NCI-H1417 treated with DMSO at 0.1 percent for 48 hours (cell line): ENCODE measurements around the gene BSND.

Experiments used
- DNase-seq: peaks from one replicate; lab custom pipeline; 2025; lab: John Stamatoyannopoulos, UW

BSND gene

DNA sequence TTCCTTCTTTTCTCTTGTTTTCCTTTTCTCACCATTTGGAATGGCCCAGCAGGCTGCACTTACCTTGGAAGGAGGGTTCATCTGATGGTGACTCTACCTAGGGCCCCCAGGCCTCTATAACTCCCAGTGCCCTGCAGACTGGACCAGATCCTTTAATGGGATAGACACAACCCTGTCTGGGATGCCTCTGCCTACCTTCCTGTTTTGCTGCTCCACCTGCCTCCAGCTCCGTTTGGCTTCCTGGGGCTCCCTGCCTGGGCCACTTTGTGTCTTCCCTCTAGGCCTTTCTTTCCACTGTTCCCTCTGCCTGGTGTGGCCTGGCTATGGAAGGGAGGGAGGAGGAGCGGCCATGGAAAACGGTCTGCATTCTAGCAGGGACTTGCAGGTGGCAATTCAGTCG lies 48.1 kb downstream of the BSND start:
- DNase-seq, result no peak

- no peak for DNase-seq
Observed at GRCh38 chr1:55047611-55048010, 48.9 kb downstream of the BSND start.

- no peak for DNase-seq
Observed at GRCh38 chr1:55048453-55049270, 49.9 kb downstream of the BSND start.

GRCh38 chr1:55049271-55049913 lies 50.7 kb downstream of the BSND start:
- DNase-seq, result no peak

GRCh38 chr1:55049914-55050278 lies 51.2 kb downstream of the BSND start:
- no peak for DNase-seq

DNA sequence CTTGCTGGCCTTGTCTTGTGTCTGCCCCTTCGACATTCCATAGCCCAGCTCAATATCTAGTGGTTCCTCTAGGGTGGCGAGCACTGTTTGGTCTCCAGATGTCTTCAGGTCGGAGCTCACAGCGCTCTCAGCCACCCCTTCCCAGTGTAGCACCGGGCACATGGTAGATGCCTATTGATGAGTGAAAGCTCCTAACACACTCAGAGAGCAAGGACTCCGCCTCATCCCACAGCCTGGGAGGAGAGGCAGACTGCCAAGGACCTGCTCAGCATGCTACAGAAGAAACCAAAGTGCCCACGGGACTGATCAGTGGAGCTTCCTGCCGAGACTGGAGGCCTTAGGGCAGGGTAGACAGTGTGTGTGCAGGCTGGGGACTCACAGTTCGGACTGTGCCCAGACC lies 51.5 kb downstream of the BSND start:
- no peak for DNase-seq

DNA sequence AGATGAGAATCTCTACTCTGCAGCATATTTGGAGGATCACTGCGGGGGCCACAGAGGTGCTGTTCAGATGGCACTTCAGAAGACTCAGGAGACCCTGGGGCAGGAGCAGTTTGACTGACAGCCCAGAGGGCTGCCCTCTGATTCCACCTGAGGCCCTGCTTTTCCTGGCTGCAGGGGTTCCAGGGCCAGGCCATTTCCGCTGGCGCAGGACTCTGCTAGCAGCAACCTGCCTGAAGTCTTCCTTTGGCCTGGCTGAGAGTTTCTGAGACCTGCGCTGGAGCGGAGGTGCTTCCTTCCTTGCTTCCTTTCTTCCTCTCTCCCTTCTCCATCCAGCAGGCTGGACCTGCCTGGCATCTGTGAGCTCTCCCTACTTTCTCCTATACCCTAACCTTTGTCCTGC lies 52.4 kb downstream of the BSND start:
- DNase-seq, result no peak

- DNase-seq, result no peak
Observed at GRCh38 chr1:55051621-55052020, 52.9 kb downstream of the BSND start.

DNA sequence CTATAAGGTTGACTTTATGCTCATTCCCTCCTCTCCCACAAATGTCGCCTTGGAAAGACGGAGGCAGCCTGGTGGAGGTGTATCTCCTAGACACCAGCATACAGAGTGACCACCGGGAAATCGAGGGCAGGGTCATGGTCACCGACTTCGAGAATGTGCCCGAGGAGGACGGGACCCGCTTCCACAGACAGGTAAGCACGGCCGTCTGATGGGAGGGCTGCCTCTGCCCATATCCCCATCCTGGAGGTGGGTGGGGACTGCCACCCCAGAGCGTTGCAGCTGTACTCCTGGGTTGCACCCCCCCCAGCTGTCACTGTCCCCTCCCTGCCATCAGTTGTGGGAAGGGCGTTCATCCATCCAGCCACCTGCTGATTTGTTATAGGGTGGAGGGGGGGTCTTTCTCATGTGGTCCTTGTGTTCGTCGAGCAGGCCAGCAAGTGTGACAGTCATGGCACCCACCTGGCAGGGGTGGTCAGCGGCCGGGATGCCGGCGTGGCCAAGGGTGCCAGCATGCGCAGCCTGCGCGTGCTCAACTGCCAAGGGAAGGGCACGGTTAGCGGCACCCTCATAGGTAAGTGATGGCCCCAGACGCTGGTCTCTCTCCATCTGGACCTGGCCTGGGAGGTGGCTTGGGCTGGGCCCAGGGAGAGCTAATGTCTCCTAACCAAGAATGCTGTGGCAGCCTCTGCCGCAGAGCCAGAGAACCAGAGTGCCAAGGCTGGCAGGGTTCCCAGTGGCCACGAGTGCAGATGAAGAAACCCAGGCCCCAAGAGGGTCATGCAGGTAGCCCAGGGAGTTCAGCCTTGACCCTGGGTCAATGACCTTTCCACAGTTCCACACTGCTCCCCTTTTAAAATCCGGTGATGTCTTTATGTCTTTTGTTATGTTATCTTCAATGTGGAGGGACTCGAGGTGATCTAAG lies 53.7 kb downstream of the BSND start:
- DNase-seq, result no peak

DNA sequence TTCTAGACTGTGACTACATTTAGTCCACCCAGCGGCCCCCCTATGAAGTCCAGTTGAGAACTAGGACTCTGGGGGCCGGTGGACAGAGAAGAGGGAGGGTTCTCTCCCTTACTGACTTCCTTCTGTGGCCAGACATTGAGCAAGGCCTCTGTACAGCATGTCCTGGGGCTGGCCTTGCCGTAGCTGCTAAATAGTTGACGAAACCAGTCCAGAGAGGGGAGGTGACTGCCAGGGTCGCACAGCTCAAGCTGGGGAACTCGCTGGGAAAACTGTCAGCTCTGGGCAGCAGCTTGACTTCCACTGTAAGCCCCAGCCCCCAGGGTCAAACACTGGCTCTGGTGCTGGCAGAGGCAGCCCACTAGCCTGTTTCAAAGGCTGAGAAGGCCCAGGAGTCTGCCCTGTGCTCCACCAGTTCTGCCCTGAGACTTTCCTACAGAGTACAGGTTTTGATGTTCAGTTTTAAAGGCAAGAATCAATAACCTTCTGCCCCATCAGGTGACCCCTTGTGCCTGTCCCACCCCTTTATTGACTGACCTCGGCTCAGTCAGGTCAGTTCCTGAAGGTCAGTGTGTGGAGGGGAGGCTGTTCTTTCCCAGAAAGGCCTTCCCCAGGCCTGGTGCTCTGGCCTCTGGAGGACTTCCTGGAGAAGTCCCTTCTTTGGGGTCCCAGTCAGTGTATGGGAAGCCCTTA lies 54.7 kb downstream of the BSND start:
- no peak for DNase-seq

DNA sequence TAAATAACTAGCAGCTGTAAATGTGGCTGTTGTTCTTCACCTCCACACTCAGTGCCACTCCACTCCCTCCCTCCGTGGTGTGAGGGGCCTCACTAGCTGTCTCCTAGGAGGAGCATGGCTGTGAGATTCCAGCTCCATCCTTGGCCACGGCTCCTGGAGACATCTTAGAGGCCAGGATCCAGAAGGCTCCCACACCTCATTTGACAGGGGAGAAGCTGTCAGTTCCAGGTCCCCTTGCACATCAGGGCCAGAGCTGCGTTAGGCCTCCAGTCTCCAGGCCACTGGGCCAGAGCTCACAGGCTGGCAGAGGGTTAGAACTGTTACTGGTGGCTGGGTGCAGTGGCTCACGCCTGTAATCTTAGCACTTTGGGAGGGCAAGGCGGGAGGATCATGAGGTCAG lies 55.7 kb downstream of the BSND start:
- no peak for DNase-seq

DNA sequence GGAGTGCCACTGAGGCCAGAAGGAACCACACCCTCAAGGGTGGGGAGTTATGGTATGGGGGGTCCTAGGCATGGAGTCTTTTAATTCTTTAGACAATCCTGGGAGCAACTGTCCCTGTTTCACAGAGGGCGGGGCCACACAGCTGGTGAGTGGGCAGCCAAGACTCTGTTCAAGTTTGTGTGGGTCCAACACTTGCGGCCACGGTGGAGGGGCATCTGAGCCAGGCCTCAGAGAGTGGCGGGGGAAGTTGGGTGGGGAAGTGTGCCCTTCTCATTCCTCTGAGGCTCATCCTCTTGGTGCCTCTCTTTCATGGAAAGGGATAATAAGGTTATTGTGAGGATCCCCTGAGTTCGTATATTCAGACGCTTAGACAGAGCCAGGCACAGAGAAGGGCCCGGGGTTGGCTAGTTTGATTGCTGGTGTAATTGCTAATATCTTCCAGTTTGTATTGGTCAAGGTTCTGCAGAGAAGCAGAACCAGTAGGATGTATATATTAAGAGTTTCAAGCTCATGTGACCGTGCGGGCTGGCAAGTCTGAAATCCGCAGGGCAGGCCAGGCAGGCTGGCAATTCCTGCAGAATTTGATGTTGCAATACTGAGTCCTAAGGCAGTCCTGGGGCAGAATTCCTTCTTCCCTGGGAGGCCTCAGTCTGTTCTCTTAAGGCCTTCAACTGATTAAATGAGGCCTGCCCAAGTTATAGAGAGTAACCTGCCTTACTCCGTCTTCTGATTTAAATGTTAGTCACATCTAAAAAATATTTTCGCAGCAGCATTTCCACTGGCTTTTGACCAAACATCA lies 56.5 kb downstream of the BSND start:
- DNase-seq, result no peak

DNA sequence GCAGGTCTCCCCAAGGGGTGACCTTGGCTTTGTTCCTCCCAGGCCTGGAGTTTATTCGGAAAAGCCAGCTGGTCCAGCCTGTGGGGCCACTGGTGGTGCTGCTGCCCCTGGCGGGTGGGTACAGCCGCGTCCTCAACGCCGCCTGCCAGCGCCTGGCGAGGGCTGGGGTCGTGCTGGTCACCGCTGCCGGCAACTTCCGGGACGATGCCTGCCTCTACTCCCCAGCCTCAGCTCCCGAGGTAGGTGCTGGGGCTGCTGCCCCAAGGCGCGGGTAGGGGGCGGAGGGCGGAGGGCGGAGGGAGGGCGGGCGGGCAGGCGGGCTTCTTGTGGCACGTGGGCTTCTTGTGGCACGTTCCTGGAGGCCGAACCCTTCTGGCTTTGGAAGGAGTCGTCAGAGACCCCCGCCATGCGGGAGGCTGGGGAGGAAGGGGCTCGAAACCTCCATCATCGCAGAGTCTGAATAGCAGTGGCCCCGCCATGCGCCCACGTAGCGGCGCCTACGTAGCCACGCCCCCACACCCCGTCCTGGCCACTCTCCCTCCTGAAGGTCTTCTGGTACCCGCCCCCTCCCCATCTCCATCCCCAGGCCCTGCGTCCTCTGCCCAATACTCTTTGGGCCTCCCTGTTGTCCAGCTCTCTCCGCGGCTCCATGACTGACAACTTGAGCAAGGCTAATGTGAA lies 57.4 kb downstream of the BSND start:
- no peak for DNase-seq

GRCh38 chr1:55056632-55056992 lies 57.9 kb downstream of the BSND start:
- DNase-seq, result no peak

- DNase-seq, result no peak
Observed at GRCh38 chr1:55057270-55057955, 58.7 kb downstream of the BSND start.

DNA sequence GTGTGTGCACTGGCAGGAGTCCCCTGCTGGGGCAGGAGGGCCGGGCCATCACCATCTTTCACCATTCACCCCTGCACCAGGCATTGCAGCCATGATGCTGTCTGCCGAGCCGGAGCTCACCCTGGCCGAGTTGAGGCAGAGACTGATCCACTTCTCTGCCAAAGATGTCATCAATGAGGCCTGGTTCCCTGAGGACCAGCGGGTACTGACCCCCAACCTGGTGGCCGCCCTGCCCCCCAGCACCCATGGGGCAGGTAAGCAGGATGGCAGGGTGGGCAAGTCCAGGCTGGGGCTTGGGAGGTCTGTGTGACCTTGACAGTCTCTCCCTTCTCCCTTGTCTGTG lies 59.2 kb downstream of the BSND start:
- DNase-seq, result no peak

GRCh38 chr1:55059302-55060132 lies 60.8 kb downstream of the BSND start:
- no peak for DNase-seq

- DNase-seq, result no peak
Observed at GRCh38 chr1:55060133-55060999, 61.6 kb downstream of the BSND start.
